ENCODE measurements around the gene DNAH8. TPM values are rescaled to one million over a fixed set of nuclear protein-coding genes. Genes with fewer than 3 reads are reported as not detected.

The DNAH8 gene
- total and polyA plus RNA-seq, 2 donors (not counting 3 experiments of a cell fraction or from before 2014, with no cell fraction given), result 0.29 to 0.61 TPM

DNA sequence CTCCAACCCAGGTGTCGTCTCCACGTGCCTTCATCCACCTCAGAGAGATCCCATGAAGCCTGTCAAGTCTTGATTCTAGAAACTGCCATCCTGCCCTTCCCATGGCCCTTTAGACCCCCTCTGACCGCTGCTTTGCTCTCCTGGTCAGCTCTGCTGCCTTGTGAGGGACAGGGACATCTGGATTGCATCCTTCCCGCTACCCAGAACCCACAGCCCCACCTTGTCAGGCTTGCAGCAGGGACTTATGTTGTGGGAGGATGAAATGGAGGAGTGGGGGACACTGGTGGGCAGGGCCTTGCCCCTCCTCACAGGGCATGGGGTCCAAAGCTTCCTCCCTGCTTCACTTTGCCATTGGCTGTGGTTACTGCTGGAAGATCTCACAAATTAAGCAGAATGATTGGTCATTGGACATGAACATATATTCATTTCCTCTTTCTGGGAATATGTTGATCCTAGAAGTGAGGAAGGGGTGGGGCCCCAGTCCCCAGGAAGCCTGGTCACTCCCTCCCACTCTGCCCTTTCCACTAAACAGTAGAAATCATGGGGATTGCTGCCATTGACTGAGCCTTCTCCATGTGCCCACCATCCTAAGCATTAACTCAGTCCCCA, 338.0 kb downstream of the DNAH8 start:
- H2AFZ ChIP-seq (ENCODE audit: low read depth, low read length), result no peak overlapping the region
- FAIRE-seq (no peak), DNase-seq (ENCODE audit: low read depth, low spot score) (no peak)
- H4K20me1 ChIP-seq (replicated peaks; ENCODE audit: control insufficient read depth, extremely low read depth, insufficient read depth, low read length), result no peaks in the 10 kb centered on the region
- ChIA-PET POLR2A (no interaction called here), CTCF (no interaction called here)
- H3K4me1 ChIP-seq (ENCODE audit: control insufficient read depth, extremely low read depth, insufficient read depth, low read length), result no peaks in the 10 kb centered on the region
- TF ChIP-seq JUN (IDR thresholded peaks at IDR 0.05; ENCODE audit: borderline replicate concordance, insufficient read depth, insufficient read length, low read depth), result no peak
- peaks cover 17 to 18% of the 10 kb centered on the region in 2 experiments for H3K27me3 ChIP-seq (ENCODE audit: control insufficient read depth in 2 of 2, insufficient read depth in 2 of 2, low read length in 2 of 2)
- no TSS peak for BruUV-seq (replicated peaks)
- H3K36me3 ChIP-seq (ENCODE audit: control insufficient read depth in 2 of 2, extremely low read depth in 1 of 2, insufficient read depth in 2 of 2, low read length in 2 of 2), result no peaks in the 10 kb centered on the region
- intact Hi-C loops (cut with micrococcal nuclease) (no loop called here), dilution Hi-C loops (cut with MboI; ENCODE audit: extremely low pct_ligation_motif_present, low sequenced_read_pairs) (no loop called here)
- no peak overlapping the region for H3K4me3 ChIP-seq (replicated peaks in 1 of 3; ENCODE audit: insufficient read depth in 1 of 3, low read depth in 1 of 3, low read length in 3 of 3)
- H3K27ac ChIP-seq (ENCODE audit: insufficient read depth, low read depth, low read length), result no peak overlapping the region
- H3K4me2 ChIP-seq (ENCODE audit: insufficient read depth, low read length), result no peak overlapping the region
- H3K9me1 ChIP-seq (replicated peaks; ENCODE audit: control insufficient read depth, extremely low read depth, insufficient read depth, low read length), result no peaks in the 10 kb centered on the region
- no peak overlapping the region for H3K9ac ChIP-seq (replicated peaks; ENCODE audit: extremely low read depth, insufficient read depth, low read length)
- no peaks in the 10 kb centered on the region for H3K79me2 ChIP-seq (ENCODE audit: control insufficient read depth, insufficient read depth, low read length)
- no peaks in the 10 kb centered on the region for H3K9me3 ChIP-seq (replicated peaks; ENCODE audit: control insufficient read depth, insufficient read depth, low read length)

DNA sequence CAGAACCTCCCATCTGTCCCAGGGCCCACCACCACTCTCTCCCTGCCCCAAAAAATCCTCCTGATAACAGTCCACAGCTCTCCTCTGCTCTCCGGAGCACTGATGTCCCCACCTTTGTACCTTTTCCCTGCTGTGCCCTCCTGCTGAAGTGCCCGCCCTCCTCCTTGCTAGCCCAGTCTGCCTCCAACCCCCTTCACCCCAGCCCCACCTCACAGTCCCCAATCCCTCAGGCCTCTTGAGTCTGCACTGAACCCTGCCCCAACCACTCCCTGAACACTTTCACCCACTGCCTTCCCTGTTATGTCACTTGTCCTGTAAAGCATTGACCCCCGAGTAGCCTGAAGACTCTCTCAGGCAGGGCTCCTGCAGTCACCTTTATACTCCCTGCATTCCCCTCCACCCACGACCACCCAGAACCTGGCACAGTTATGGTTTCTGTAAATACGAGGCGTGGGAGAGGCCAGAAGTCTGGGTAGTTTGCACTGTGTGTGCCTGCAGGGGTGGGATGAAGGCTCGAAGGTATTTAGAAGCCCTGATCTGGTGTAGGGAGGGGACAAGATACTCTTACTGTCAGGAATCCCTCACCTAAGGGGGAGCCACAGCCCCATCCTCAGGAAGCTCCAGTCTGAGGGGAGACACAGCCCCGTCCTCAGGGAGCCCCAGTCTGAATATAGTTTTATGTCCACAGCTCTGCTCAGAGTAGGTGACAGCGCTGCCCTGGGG, 338.9 kb downstream of the DNAH8 start:
- CTCF ChIA-PET, result no interaction called here
- H3K4me3 ChIP-seq (replicated peaks in 1 of 3; ENCODE audit: insufficient read depth in 1 of 3, low read depth in 1 of 3, low read length in 3 of 3), result no peak overlapping the region
- H3K9me3 ChIP-seq (replicated peaks; ENCODE audit: control insufficient read depth, insufficient read depth, low read length), result no peaks in the 10 kb centered on the region
- H3K27ac ChIP-seq (ENCODE audit: insufficient read depth, low read depth, low read length), result no peak overlapping the region
- no peak for TF ChIP-seq POLR2AphosphoS5 (IDR thresholded peaks at IDR 0.05; ENCODE audit: insufficient read depth, low read depth, low read length)
- TF ChIP-seq JUN (IDR thresholded peaks at IDR 0.05; ENCODE audit: borderline replicate concordance, insufficient read depth, insufficient read length, low read depth), result no peak
- TF ChIP-seq, protein P1, sequence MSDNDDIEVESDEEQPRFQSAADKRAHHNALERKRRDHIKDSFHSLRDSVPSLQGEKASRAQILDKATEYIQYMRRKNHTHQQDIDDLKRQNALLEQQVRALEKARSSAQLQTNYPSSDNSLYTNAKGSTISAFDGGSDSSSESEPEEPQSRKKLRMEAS (IDR thresholded peaks at IDR 0.05; ENCODE audit: insufficient read depth, insufficient read length), result no peak
- TF ChIP-seq EZH2 (IDR thresholded peaks at IDR 0.05; ENCODE audit: borderline replicate concordance, low read depth, low read length, severe bottlenecking), result no peak
- no peak for TF ChIP-seq MYC (IDR thresholded peaks at IDR 0.05; ENCODE audit: low read depth, low read length)
- no peak for TF ChIP-seq FOS (IDR thresholded peaks at IDR 0.05; ENCODE audit: borderline replicate concordance, insufficient read depth, low read length)
- TF ChIP-seq GATA2 (IDR thresholded peaks at IDR 0.05; ENCODE audit: insufficient read depth, insufficient read length, low read depth, low read length), result no peak
- no peak for TF ChIP-seq POLR2A (IDR thresholded peaks at IDR 0.05; ENCODE audit: low read depth, low read length)
- TF ChIP-seq, protein P2, sequence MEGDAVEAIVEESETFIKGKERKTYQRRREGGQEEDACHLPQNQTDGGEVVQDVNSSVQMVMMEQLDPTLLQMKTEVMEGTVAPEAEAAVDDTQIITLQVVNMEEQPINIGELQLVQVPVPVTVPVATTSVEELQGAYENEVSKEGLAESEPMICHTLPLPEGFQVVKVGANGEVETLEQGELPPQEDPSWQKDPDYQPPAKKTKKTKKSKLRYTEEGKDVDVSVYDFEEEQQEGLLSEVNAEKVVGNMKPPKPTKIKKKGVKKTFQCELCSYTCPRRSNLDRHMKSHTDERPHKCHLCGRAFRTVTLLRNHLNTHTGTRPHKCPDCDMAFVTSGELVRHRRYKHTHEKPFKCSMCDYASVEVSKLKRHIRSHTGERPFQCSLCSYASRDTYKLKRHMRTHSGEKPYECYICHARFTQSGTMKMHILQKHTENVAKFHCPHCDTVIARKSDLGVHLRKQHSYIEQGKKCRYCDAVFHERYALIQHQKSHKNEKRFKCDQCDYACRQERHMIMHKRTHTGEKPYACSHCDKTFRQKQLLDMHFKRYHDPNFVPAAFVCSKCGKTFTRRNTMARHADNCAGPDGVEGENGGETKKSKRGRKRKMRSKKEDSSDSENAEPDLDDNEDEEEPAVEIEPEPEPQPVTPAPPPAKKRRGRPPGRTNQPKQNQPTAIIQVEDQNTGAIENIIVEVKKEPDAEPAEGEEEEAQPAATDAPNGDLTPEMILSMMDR (IDR thresholded peaks at IDR 0.05; ENCODE audit: extremely low read depth in 1 of 2, insufficient read depth in 1 of 2, low read depth in 1 of 2, low read length in 2 of 2), result no peak
- BruUV-seq (replicated peaks), result no TSS peak
- no peaks in the 10 kb centered on the region for H4K20me1 ChIP-seq (replicated peaks; ENCODE audit: control insufficient read depth, extremely low read depth, insufficient read depth, low read length)
- no peak overlapping the region for H3K4me2 ChIP-seq (ENCODE audit: insufficient read depth, low read length)
- H3K4me1 ChIP-seq (ENCODE audit: control insufficient read depth, extremely low read depth, insufficient read depth, low read length), result no peaks in the 10 kb centered on the region
- FAIRE-seq (no peak), DNase-seq (ENCODE audit: low read depth, low spot score) (no peak)
- H3K79me2 ChIP-seq (ENCODE audit: control insufficient read depth, insufficient read depth, low read length), result no peaks in the 10 kb centered on the region
- H3K9me1 ChIP-seq (replicated peaks; ENCODE audit: control insufficient read depth, extremely low read depth, insufficient read depth, low read length), result no peaks in the 10 kb centered on the region
- intact Hi-C loops (cut with micrococcal nuclease) (no loop called here), dilution Hi-C loops (cut with MboI; ENCODE audit: extremely low pct_ligation_motif_present, low sequenced_read_pairs) (no loop called here)
- H3K36me3 ChIP-seq (ENCODE audit: control insufficient read depth in 2 of 2, extremely low read depth in 1 of 2, insufficient read depth in 2 of 2, low read length in 2 of 2), result no peaks in the 10 kb centered on the region
- H2AFZ ChIP-seq (ENCODE audit: low read depth, low read length), result no peak overlapping the region
- H3K9ac ChIP-seq (replicated peaks; ENCODE audit: extremely low read depth, insufficient read depth, low read length), result no peak overlapping the region
- POLR2A ChIA-PET, result no interaction called here
- peaks cover 10 to 13% of the 10 kb centered on the region in 2 experiments for H3K27me3 ChIP-seq (ENCODE audit: control insufficient read depth in 2 of 2, insufficient read depth in 2 of 2, low read length in 2 of 2)
